Measurements from ENCODE around the gene CNOT4.

Gene CNOT4

GRCh38 chr7:135407884-135408283, 102.0 kb downstream of the CNOT4 start:
- H4K20me1 ChIP-seq (ENCODE audit: insufficient read depth), result no peaks in the 10 kb centered on the region
- no peak overlapping the region for H3K9ac ChIP-seq
- no peak overlapping the region for H3K27ac ChIP-seq
- H3K36me3 ChIP-seq (ENCODE audit: insufficient read depth), result no peaks in the 10 kb centered on the region
- no peak overlapping the region for H3K4me2 ChIP-seq
- no peak for TF ChIP-seq CTCF (conservative IDR thresholded peaks at IDR 0.05; ENCODE audit: low read depth, low read length)
- H2AFZ ChIP-seq (ENCODE audit: low read depth), result no peak overlapping the region
- no peaks in the 10 kb centered on the region for H3K4me1 ChIP-seq (ENCODE audit: low read depth, poor library complexity, severe bottlenecking)
- no peaks in the 10 kb centered on the region for H3K27me3 ChIP-seq (ENCODE audit: insufficient read depth, low read depth)
- H3K79me2 ChIP-seq (ENCODE audit: insufficient read depth, low read depth), result no peaks in the 10 kb centered on the region
- H3K4me3 ChIP-seq (IDR thresholded peaks at IDR 0.05; ENCODE audit: insufficient read depth, low read depth, low read length), result no peak overlapping the region

GRCh38 chr7:135406918-135407317, 103.0 kb downstream of the CNOT4 start:
- no peaks in the 10 kb centered on the region for H3K79me2 ChIP-seq (ENCODE audit: insufficient read depth, low read depth)
- H3K9ac ChIP-seq, result no peak overlapping the region
- H3K36me3 ChIP-seq (ENCODE audit: insufficient read depth), result no peaks in the 10 kb centered on the region
- no peak overlapping the region for H3K4me2 ChIP-seq
- H3K4me3 ChIP-seq (IDR thresholded peaks at IDR 0.05; ENCODE audit: insufficient read depth, low read depth, low read length), result no peak overlapping the region
- H3K4me1 ChIP-seq (ENCODE audit: low read depth, poor library complexity, severe bottlenecking), result no peaks in the 10 kb centered on the region
- H4K20me1 ChIP-seq (ENCODE audit: insufficient read depth), result no peaks in the 10 kb centered on the region
- H3K27ac ChIP-seq, result no peak overlapping the region
- no peak overlapping the region for H2AFZ ChIP-seq (ENCODE audit: low read depth)
- TF ChIP-seq CTCF (conservative IDR thresholded peaks at IDR 0.05; ENCODE audit: low read depth, low read length), result no peak
- H3K27me3 ChIP-seq (ENCODE audit: insufficient read depth, low read depth), result no peaks in the 10 kb centered on the region

GRCh38 chr7:135405969-135406368, 103.9 kb downstream of the CNOT4 start:
- Histone ChIP-seq H3K36me3 (ENCODE audit: insufficient read depth) (no peaks in the 10 kb centered on the region), H3K27ac (no peak overlapping the region), H3K4me3 (IDR thresholded peaks at IDR 0.05; ENCODE audit: insufficient read depth, low read depth, low read length) (no peak overlapping the region), H2AFZ (ENCODE audit: low read depth) (no peak overlapping the region), H3K4me1 (ENCODE audit: low read depth, poor library complexity, severe bottlenecking) (no peaks in the 10 kb centered on the region), H3K79me2 (ENCODE audit: insufficient read depth, low read depth) (no peaks in the 10 kb centered on the region), H4K20me1 (ENCODE audit: insufficient read depth) (no peaks in the 10 kb centered on the region), H3K4me2 (no peak overlapping the region), H3K27me3 (ENCODE audit: insufficient read depth, low read depth) (no peaks in the 10 kb centered on the region), H3K9ac (no peak overlapping the region)
- TF ChIP-seq CTCF (conservative IDR thresholded peaks at IDR 0.05; ENCODE audit: low read depth, low read length), result no peak

- H4K20me1 ChIP-seq (ENCODE audit: insufficient read depth), result no peaks in the 10 kb centered on the region
- no peaks in the 10 kb centered on the region for H3K27me3 ChIP-seq (ENCODE audit: insufficient read depth, low read depth)
- H3K36me3 ChIP-seq (ENCODE audit: insufficient read depth), result no peaks in the 10 kb centered on the region
- no peaks in the 10 kb centered on the region for H3K79me2 ChIP-seq (ENCODE audit: insufficient read depth, low read depth)
- H3K4me2 ChIP-seq, result no peak overlapping the region
- H3K9ac ChIP-seq, result no peak overlapping the region
- no peak overlapping the region for H2AFZ ChIP-seq (ENCODE audit: low read depth)
- H3K4me1 ChIP-seq (ENCODE audit: low read depth, poor library complexity, severe bottlenecking), result no peaks in the 10 kb centered on the region
- TF ChIP-seq CTCF (conservative IDR thresholded peaks at IDR 0.05; ENCODE audit: low read depth, low read length), result no peak
- H3K4me3 ChIP-seq (IDR thresholded peaks at IDR 0.05; ENCODE audit: insufficient read depth, low read depth, low read length), result no peak overlapping the region
- H3K27ac ChIP-seq, result no peak overlapping the region
These were observed 106.6 kb downstream of the CNOT4 start for GRCh38 chr7:135403302-135403701.
